BJ (cell line): Measurements from ENCODE around the gene DIO3. TPM values are rescaled to one million over a fixed set of nuclear protein-coding genes. Genes with fewer than 3 reads are reported as not detected.

Experiments used
- CTCF ChIA-PET: fragments of 350-600 bp; formaldehyde crosslinking; extraction: SDS; loops from one replicate; lab custom pipeline; 2021; ENCODE audit warnings: antibody characterized with exemption, inconsistent platforms; lab: Yijun Ruan, JAX
- POLR2A ChIA-PET: fragments of 300-600 bp; sonication (Branson Sonifier 250); formaldehyde crosslinking; extraction: SDS; loops from one replicate; lab custom pipeline; 2021; ENCODE audit warnings: antibody characterized with exemption; lab: Charles Lee
- DNase-seq: peaks from one replicate; pipeline ENCODE4 v3.0.0-alpha.2; 2011; ENCODE audit warnings: low read depth
- H3K27me3 ChIP-seq: 2 replicates; pipeline ENCODE4 v1.6.0; 2011; ENCODE audit warnings: low read length; ENCODE audit not compliant: control insufficient read depth, insufficient read depth
- H3K36me3 ChIP-seq: 2 replicates; pipeline ENCODE4 v1.5.1; 2011; ENCODE audit warnings: low read length; ENCODE audit not compliant: control insufficient read depth, insufficient read depth
- H3K4me3 ChIP-seq: 2 replicates; pipeline ENCODE4 v1.5.1; 2011; ENCODE audit warnings: low read depth, mild to moderate bottlenecking, control low read depth, low read length
- CTCF ChIP-seq: IDR thresholded peaks from 2 replicates; pipeline ENCODE4 v1.5.1; 2011; ENCODE audit warnings: low read depth, mild to moderate bottlenecking, control low read depth, inconsistent platforms, low read length, moderate library complexity; ENCODE audit not compliant: insufficient read depth
- polyA plus RNA-seq: library from polyadenylated mRNA; depleted of rRNA; stranded (reverse); fragments of >200 nt; gene quantifications from 2 replicates; pipeline ENCODE4 v1.2.3, GENCODE V29; 2011

The DIO3 gene
- polyA plus RNA-seq, 1 experiment: not detected

- DNase-seq: no peak
- CTCF ChIA-PET: no interaction called here
- Histone ChIP-seq H3K4me3 (no peak overlapping the region), H3K36me3 (no peaks in the 10 kb centered on the region), H3K27me3 (no peaks in the 10 kb centered on the region)
- POLR2A ChIA-PET: no interaction called here
- no peak for TF ChIP-seq CTCF
These were observed 42.5 kb upstream of the DIO3 start for GRCh38 chr14:101518611-101519473.

- Histone ChIP-seq H3K4me3 (no peak overlapping the region), H3K27me3 (no peaks in the 10 kb centered on the region), H3K36me3 (no peaks in the 10 kb centered on the region)
- TF ChIP-seq CTCF: no peak
- CTCF ChIA-PET: no interaction called here
- POLR2A ChIA-PET: no interaction called here
- no peak for DNase-seq
These were observed 40.4 kb upstream of the DIO3 start for GRCh38 chr14:101520621-101521472.

- Histone ChIP-seq H3K36me3 (no peaks in the 10 kb centered on the region), H3K27me3 (no peaks in the 10 kb centered on the region), H3K4me3 (no peak overlapping the region)
- no peak for DNase-seq
- CTCF ChIA-PET: no interaction called here
- TF ChIP-seq CTCF: no peak
- POLR2A ChIA-PET: no interaction called here
These were observed 39.8 kb upstream of the DIO3 start for GRCh38 chr14:101521473-101521915.

- Histone ChIP-seq H3K27me3 (no peaks in the 10 kb centered on the region), H3K4me3 (no peak overlapping the region), H3K36me3 (no peaks in the 10 kb centered on the region)
- TF ChIP-seq CTCF: no peak
- ChIA-PET CTCF (no interaction called here), POLR2A (no interaction called here)
- no peak for DNase-seq
These were observed 39.3 kb upstream of the DIO3 start for GRCh38 chr14:101521978-101522377.
